GM13976 (cell line): Measurements from ENCODE around the gene PVALB.

Experiments used
- DNase-seq: peaks from one replicate; pipeline ENCODE4 v3.0.0; 2012; ENCODE audit warnings: low spot score
- in situ Hi-C: fragments of 300-500 bp; cut with MboI; formaldehyde crosslinking; loops from one replicate; pipeline ENCODE4 v1.12.0; 2022; ENCODE audit warnings: low sequenced_read_pairs, mixed read lengths, inconsistent platforms; ENCODE audit not compliant: unreplicated experiment
- TF ChIP-seq, protein P1 (sequence below): IDR thresholded peaks from 2 replicates; pipeline ENCODE4 v1.5.1; 2012; ENCODE audit warnings: borderline replicate concordance, mild to moderate bottlenecking; ENCODE audit not compliant: insufficient read depth; ENCODE audit errors: extremely low read depth, missing control alignments, control extremely low read depth

Gene PVALB

GRCh38 chr22:36768141-36768540 is 48.7 kb downstream of the PVALB start:
- TF ChIP-seq, protein P1, sequence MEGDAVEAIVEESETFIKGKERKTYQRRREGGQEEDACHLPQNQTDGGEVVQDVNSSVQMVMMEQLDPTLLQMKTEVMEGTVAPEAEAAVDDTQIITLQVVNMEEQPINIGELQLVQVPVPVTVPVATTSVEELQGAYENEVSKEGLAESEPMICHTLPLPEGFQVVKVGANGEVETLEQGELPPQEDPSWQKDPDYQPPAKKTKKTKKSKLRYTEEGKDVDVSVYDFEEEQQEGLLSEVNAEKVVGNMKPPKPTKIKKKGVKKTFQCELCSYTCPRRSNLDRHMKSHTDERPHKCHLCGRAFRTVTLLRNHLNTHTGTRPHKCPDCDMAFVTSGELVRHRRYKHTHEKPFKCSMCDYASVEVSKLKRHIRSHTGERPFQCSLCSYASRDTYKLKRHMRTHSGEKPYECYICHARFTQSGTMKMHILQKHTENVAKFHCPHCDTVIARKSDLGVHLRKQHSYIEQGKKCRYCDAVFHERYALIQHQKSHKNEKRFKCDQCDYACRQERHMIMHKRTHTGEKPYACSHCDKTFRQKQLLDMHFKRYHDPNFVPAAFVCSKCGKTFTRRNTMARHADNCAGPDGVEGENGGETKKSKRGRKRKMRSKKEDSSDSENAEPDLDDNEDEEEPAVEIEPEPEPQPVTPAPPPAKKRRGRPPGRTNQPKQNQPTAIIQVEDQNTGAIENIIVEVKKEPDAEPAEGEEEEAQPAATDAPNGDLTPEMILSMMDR: no peak
- in situ Hi-C loops: no loop called here
- no peak for DNase-seq

DNA sequence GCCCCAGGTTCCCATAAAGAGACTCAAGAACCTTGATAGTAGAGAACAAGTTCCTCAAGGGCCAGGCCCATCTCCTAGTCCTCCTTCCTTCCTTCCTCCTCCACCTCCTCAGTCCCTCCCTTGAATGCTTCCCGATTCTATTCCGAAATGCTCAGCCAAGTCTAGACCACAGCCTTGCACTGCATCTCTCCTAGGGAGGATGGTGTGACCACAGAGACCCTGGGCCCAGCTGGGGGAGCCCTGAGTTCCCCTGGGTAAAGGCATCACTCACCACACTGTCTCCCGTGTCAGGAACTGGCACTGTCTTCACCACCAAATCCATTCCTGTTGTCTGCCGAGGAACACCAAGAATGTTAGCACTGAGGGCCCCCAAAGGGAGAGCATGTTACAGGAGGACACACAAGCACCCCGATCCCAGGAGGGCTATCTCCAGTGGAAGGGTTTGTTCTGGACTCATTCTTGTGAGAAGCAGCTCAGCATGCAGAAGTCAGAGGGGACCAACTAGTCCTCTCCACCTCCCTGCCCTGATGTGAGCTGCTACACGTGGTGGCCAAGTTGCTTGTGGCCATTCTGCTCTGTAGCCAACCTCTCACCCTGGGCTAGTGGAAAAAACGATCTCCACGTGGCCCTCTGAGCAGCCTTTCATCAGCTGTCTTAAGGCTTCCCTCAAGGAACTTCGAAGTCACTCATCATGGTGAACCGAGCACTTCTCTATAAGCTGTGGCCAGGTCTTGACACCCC is 49.6 kb downstream of the PVALB start:
- TF ChIP-seq, protein P1: no peak
- in situ Hi-C loops: no loop called here
- no peak for DNase-seq

GRCh38 chr22:36765943-36766450 is 50.8 kb downstream of the PVALB start:
- no peak for DNase-seq
- TF ChIP-seq, protein P1: no peak
- in situ Hi-C loops: no loop called here

GRCh38 chr22:36765131-36765942 is 51.5 kb downstream of the PVALB start:
- TF ChIP-seq, protein P1: no peak
- in situ Hi-C loops: no loop called here
- no peak for DNase-seq

GRCh38 chr22:36764641-36765040 is 52.2 kb downstream of the PVALB start:
- TF ChIP-seq, protein P1: no peak
- in situ Hi-C loops: no loop called here
- no peak for DNase-seq

GRCh38 chr22:36764060-36764459 is 52.8 kb downstream of the PVALB start:
- DNase-seq: no peak
- TF ChIP-seq, protein P1: no peak

More at GRCh38 chr22:36764060-36764459, 52.8 kb downstream of the PVALB start:
- in situ Hi-C loops: no loop called here
